GM21526 (cell line): ENCODE data around the gene KYNU.
"Not testable (repeated sequence)": the region's sequence is repeated elsewhere in the genome, so short reads cannot be mapped to it uniquely, and the experiment has no call there.

ENCODE experiments used
- ATAC-seq: cut with Tn5 transposase; IDR thresholded peaks from one replicate; pipeline ENCODE4 v1.9.1; 2021; ENCODE audit warnings: moderate library complexity; ENCODE audit not compliant: unreplicated experiment, low FRiP score

KYNU gene

GRCh38 chr2:142993771-142994170 lies 116.3 kb downstream of the KYNU start:
- ATAC-seq, result no peak

GRCh38 chr2:142994665-142995064 lies 117.2 kb downstream of the KYNU start:
- ATAC-seq, result no peak

GRCh38 chr2:142997231-142997630 lies 119.8 kb downstream of the KYNU start:
- no peak for ATAC-seq

- no peak for ATAC-seq
Observed at GRCh38 chr2:143000599-143000998, 123.1 kb downstream of the KYNU start.

- ATAC-seq, result no peak
Observed at GRCh38 chr2:143001501-143001900, 124.0 kb downstream of the KYNU start.

GRCh38 chr2:143015656-143016055 lies 138.2 kb downstream of the KYNU start:
- ATAC-seq, result no peak

- ATAC-seq, result no peak
Observed at GRCh38 chr2:143026411-143027054, 149.1 kb downstream of the KYNU start.

- no peak for ATAC-seq
Observed at GRCh38 chr2:143029141-143029540, 151.7 kb downstream of the KYNU start.

GRCh38 chr2:143030127-143030526 lies 152.7 kb downstream of the KYNU start:
- ATAC-seq, result no peak

GRCh38 chr2:143034292-143035074 lies 157.0 kb downstream of the KYNU start:
- ATAC-seq, result peak; percentile 92

GRCh38 chr2:143051465-143051864 lies 174.0 kb downstream of the KYNU start:
- ATAC-seq, result no peak

GRCh38 chr2:143053437-143053836 lies 176.0 kb downstream of the KYNU start:
- not testable (repeated sequence) for ATAC-seq

GRCh38 chr2:143056550-143056949 lies 179.1 kb downstream of the KYNU start:
- no peak for ATAC-seq

GRCh38 chr2:143058851-143059250 lies 181.4 kb downstream of the KYNU start:
- ATAC-seq, result no peak

- no peak for ATAC-seq
Observed at GRCh38 chr2:143063612-143064200, 186.2 kb downstream of the KYNU start.

- no peak for ATAC-seq
Observed at GRCh38 chr2:143068094-143068493, 190.6 kb downstream of the KYNU start.

- ATAC-seq, result no peak
Observed at GRCh38 chr2:143068509-143068908, 191.0 kb downstream of the KYNU start.

- ATAC-seq, result no peak
Observed at GRCh38 chr2:143070704-143071103, 193.2 kb downstream of the KYNU start.

- no peak for ATAC-seq
Observed at GRCh38 chr2:143071185-143071876, 193.9 kb downstream of the KYNU start.

- ATAC-seq, result not testable (repeated sequence)
Observed at GRCh38 chr2:143074913-143075312, 197.4 kb downstream of the KYNU start.

- ATAC-seq, result no peak
Observed at GRCh38 chr2:143075711-143076110, 198.2 kb downstream of the KYNU start.
